Hippocampal formation (tissue), 2 donors: Measurements from ENCODE around the gene MYORG.
"Not testable (repeated sequence)": the region's sequence is repeated elsewhere in the genome, so short reads cannot be mapped to it uniquely, and the experiment has no call there.

Source experiments
- DNase-seq, 2 donors: peaks; one replicate each; lab custom pipeline; 2025; lab: John Stamatoyannopoulos, UW

Gene MYORG

DNA sequence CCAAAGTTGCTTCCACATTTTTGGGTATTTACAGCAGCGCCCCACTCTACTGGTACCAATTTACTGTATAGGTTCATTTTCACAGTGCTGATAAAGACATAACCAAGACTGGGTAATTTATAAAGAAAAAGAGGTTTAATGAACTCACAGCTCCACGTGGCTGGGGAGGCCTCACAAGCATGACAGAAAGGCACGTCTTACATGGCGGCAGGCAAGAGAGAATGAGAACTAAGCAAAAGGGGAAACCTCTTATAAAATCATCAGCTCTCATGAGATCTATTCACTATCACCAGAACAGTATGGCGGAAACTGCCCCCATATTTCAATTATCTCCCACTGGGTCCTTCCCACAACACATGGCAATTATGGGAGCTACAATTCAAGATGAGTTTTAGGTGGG is 7.9 kb downstream of the MYORG start:
- not testable (repeated sequence) for DNase-seq

DNA sequence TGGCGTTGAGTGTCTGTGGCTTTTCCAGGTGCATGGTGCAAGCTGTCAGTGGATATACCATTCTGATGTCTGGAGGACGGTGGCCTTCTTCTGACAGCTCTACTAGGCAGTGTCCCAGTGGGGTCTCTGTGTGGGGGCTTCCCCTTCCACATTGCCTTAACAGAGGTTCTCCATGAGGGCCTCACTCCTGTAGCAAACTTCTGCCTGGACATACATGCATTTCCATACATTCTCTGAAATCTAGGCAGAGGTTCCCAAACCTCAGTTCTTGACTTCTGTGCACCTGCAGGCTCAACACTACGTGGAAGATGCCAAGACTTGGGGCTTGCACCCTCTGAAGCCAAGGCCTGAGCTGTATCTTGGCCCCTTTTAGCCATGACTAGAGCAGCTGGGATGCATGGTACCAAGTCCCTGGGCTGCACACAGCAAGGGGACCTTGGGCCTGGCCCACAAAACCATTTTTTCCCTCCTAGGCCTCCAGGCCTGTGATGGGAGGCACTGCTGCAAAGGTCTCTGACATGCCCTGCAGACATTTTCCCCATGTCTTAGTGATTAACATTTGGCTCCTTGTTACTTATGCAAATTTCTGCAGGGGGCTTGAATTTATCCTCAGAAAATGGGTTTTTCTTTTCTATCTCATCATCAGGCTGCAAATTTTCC is 8.8 kb downstream of the MYORG start:
- DNase-seq, result not testable (repeated sequence)

DNA sequence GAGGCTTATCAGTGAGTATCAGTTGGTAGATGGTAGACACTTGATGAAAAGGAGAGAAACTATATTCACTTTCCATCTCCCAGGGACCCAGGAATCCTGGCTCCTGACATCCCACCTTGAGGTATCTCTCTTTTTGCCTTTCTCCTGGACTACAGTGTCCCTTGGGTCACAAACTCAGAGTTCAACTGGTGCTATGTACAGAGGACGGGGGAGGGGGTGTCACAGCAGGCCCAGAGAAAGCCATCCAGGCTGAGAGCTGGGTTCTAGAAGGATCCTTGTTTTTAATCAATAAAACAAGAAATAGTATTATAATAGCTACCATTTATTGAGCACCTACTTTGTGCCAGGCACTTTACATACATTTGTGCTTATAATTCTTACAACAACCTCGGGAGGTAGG is 10.3 kb downstream of the MYORG start:
- DNase-seq, result no peak

DNA sequence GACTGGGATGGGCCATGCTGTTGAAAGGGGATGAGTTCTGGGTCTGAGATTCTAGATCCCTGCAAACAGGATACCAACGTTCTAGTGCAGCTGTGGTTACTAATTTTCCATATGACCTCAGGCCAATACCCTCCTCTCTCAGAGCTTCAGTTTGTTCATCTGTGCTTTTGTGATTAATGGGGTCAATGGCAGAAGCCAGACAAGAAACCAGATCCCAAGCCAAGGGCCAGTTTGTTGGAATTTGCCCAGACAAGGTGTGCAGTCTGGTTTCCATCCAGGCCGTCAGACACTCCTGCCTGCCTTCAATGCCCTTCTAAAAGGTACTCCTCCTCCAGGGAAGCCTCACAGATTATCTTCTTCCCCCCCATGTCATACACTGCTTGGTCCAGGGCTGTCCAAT is 11.4 kb downstream of the MYORG start:
- no peak for DNase-seq

DNA sequence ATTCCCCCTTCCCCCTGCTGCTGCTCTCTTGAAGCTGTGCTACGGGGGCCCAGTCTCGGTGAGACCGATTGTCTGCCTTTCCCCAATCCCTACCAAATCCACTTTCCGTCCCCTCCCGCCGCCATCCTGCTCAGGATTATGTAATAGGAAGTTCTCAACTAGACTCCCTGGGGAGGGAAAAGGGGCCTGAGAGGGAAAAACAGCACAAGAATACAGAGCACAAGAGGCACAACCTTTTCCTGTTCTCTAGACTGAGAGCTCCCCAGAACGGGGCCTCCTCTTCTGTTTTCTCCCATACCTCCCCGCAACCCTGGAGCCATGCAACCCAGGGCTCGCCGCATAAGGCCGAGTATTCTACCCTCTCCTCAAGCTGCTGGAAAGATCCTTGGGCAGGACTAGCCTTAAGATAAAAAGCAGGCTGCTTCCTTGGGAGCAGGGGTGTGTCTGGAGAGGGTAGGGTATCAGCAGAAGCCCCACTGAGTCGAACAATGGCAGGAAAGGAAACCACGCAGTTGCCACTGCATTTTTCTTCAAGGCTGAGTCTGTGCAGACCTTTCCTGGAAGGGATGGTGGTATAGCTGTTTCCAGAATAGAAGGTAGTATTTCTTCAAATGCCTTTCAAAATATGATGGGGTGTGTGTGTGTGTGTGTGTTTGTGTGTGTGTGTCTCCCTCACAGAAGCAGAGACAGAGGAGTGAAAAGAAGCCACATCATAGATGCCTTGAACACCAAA is 12.9 kb downstream of the MYORG start:
- DNase-seq, result no peak

DNA sequence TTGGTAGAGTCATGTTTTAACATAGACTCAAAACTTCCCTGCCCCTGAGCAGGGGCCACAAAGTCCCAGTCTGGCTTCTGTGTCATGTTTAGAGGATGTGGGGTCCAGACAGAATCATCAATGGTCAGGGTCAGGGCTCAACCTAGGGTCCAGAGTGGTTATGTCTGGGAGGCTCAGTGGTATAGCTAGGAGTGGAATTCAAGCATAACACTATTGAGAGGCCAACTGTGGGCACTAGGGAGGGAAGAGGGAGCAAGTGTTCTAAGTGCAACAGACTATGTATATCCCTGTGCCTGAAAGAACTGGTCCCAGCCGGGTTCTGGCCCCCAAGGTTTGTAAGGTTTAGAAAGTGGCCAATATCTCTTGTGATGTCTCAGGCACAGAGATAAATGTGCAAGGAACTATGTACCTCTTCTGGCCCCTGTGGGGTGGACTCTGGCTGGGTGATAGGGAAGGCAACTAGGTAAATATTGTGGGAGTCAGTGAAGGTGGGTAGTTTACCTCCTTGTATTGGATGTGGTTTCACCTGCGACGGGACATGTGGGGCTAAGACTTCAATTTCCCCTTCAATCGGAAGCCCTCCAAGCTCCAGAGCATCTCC is 14.0 kb downstream of the MYORG start:
- no peak for DNase-seq

DNA sequence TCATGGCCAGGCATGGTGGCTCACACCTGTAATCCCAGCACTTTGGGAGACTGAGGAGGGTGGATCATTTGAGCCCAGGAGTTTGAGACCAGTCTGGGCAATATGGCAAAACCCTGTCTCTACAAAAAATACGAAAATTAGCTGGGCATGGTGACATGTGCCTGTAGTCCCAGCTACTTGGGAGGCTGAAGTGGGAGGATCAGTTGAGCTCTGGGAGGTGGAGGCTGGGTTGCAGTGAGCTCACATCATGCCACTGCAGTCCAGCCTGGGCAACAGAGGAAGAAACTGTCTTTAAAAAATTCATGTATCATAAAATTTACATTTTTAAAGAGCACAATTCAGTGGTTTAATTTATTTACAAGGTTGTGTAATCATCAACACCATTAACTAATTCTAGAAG is 23.7 kb downstream of the MYORG start:
- not testable (repeated sequence) for DNase-seq

DNA sequence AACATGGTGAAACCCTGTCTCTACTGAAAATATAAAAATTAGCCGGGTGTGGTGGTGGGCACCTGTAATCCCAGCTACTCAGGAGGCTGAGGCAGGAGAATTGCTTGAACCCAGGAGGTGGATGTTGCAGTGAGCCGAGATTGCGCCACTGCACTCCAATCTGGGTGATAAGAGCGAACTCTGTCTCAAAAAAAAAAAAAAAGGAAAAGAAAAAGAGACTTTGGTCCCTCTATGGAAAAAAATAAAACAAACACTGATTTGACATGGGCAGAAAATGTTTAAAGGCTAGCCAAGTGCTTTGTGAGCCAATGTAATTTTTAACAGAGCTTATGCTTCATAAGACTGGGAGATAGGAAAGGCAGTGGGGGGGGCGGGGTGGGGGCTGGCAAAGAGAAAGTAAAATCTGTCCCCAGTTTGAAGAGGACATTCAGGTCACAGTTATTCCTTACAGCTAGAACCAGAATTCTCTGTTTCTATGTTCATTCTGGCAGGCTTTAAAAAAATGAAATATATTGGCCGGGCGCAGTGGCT is 24.5 kb downstream of the MYORG start:
- not testable (repeated sequence) for DNase-seq

DNA sequence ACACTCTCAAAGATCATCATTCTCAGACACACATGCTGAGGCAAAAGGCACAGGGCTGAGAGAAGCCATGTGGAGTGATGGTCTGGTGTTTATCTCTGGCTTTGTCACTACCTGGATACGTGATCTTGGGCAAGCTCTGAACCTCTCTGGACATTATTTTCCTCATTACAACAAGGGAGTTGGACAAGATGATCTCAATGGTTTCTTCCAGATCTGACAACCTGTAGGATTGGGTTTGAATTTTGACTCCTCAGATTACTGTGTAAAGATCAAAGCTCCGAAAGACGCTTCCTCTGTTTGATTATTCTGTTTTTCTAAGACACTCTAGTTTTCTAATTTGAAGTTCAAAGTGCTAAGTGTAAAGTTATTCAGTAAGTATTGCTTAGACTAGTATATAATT is 27.4 kb downstream of the MYORG start:
- DNase-seq, result no peak

DNA sequence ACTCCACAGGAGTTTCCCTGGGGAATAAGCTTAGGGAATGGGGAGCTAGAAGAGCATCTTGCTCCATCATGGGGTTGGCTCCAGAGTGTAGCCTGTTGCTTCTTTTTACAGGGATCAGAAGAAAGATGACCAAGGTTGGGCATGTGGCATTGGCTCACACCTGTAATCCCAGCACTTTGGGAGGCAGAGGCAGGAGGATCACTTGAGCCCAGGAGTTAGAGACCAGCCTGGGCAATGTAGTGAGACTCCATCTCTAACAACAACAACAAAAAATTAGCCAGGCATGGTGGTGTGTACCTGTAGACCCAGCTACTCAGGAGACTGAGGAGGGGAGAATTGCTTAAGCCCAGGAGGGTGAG is 28.9 kb downstream of the MYORG start:
- DNase-seq, result no peak

DNA sequence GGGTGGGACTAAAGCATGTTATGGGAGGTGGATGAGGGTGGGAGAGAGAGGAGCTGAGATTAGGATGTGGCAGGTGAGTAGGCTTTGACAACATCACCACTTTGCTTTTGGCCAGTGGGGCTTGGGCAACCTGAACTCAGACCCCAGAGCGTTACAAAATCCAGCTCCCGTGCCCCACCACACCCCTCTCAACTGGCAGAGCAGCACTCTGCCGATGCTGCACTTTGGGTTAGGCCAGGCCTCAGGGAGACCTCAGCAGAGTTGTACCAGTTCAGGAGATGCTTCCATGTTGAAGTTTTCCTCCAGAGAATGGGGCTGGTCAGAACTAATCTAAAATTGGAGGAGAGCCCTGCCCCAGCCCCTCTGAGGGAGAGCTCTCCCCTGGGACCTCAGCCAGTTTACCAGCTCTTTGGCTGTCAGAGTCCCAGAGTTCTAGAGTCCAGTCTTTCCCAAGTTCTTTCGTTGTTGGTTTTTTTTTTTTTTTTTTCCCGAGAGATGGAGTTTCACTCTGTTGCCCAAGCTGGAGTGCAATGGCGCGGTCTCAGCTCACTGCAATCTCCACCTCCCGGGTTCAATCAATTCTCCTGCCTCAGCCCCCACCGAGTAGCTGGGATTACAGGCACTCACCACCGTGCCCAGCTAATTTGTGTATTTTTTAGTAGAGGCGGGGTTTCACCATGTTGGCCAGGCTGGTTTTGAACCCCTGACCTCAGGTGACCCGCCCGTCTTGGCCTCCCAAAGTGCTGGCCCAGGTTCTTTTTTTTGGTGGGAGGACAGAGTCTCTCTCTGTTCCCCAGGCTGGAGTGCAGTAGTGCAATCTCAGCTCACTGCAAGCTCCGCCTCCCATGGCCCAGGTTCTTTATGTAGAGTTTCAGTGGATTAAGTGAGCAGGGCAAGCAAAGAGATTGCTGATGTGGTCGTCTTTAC is 29.6 kb downstream of the MYORG start:
- DNase-seq, result no peak

DNA sequence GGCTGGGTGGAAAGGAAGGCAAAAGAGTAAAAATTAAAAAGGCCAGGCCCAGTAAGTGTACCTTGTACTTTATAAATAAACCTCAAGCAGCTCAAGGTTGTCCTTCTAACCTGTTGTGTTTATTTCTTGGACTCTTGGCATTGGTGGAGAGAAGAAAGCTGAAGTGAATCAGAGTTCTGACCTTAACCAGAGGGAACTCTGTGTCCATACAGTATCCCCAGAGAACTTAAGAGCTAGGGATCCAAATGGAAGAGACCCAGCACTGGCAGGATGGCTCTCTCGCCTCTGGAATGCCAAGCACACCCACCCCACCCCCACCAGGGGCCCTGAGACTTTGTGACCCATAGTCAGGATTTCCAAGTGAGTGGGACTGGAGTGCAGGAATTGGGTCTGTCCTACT is 33.1 kb downstream of the MYORG start:
- DNase-seq, result no peak

DNA sequence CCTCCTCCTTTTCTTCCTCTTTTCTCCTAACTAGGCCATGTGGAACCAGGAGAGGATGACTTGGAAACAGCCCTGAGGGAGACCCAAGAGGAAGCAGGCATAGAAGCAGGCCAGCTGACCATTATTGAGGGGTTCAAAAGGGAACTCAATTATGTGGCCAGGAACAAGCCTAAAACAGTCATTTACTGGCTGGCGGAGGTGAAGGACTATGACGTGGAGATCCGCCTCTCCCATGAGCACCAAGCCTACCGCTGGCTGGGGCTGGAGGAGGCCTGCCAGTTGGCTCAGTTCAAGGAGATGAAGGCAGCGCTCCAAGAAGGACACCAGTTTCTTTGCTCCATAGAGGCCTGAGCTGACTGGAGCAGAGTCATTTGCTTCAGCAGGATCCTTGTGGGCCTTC is 33.6 kb downstream of the MYORG start:
- peak; percentile 46 to 65 for DNase-seq

DNA sequence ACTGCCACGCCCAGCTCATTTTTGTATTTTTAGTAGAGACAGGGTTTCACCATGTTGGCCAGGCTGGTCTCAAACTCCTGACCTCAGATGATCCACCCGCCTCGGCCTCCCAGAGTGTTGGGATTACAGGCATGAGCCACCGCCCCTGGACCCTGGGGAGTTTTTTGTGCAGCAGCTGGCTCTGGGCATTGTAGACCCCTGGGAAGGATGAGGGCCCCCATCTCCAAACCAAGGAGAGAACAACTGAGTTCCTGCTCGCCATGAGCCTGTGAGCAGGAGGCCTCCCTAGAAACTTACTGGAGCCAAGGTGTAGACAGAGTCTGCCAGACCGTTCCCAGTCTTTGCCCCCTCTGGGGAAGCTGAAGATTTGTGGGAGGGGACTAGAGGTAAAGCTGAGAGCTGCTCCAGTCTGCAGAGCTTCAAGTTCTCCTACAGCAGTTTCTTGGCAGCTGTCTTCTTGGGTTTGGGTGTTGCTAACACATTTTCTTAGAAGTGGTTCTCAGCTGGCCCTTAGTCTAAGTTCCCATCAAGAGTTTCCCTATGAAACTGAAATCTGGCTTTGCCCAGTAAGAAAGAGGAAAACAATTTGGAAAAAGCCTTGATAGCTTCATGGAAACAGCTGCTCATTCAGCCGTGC is 34.9 kb downstream of the MYORG start:
- no peak for DNase-seq

DNA sequence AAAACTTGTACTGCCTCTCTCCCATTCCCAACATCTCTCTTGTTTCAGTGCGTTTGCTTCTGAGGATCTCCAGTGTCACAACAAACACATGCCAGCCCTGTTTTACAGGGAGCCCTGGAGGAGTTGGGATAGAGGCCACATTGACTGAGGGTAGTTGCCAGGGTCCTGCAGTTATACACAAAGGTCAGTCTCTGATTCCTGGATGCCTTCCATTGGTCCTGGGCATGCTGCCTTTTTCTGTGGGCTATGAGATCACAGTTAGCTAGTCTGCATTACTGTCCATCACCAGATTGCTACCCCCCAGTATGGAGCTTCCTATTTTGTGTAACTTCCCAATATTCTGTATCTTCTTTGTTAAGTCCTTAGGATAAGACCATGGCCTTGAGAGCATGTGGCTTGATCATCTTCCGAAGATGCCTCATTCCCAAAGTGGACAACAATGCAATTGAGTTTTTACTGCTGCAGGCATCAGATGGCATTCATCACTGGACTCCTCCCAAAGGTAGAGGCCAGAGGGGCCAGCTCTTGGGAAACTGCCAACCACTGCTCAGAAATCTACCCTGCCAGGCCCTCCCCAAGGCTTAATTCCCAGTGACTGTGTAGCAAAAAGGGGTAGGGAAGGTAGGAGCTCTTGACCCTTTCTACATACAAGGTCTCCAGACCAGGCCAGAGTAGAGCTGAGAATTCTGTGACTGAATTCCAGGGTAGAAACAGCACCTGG is 37.9 kb downstream of the MYORG start:
- peak; percentile 46 for DNase-seq

DNA sequence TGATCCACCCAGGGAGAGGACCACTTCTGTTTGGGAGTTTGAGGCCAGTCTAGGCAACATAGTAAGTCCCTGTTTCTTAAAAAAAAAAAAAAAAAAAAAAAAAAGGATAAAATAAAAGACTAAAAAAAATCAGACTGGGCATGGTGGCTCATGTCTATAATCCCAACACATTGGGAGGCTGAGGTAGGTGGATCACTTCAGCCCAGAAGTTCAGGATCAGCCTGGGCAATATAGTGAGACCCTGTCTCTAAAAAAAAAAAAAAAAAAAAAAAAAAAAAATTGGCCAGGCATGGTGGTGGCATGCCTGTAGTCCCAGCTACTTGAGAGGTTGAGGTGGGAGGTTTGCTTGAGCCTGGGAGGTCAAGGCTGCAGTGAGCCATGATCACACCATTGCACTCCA is 38.6 kb downstream of the MYORG start:
- DNase-seq, result not testable (repeated sequence)

DNA sequence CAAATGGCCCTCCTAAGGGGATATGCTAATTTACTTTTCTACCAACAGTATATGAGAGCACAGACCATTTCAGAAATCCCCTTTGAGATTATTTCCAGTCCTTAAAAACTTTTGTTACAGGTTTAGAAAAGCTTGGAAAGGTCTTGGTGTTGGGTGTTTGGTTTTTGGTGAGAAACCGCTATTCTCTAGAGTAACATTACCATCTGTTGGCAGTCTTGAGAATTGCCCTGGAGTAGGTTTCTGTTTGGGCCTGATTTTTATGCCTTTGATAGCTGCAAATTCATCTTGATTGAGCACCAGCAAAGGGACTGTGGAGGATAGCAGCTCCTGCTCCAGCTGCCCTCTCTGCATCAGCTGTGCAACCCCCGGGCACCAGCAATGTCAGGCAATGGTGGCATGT is 39.3 kb downstream of the MYORG start:
- DNase-seq, result no peak

DNA sequence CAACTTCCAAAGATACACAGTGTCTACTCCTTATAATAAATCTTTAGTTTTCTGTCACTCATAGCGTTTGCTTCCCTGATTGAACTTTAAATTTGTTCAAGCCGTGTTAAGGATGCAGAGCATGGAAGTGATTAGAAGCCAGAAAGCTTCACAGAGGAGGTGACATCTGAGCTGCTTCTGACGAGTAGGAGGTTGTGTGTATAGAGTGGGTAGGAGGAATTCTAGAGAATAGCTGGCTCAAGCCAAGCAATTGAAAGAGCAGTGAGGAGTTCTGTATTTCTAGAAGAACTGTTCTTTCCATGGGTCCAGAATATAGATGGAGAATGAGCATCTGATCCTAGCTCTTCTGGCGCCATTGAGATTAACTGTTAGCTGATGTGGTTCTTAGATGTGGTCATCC is 41.3 kb downstream of the MYORG start:
- DNase-seq, result no peak

DNA sequence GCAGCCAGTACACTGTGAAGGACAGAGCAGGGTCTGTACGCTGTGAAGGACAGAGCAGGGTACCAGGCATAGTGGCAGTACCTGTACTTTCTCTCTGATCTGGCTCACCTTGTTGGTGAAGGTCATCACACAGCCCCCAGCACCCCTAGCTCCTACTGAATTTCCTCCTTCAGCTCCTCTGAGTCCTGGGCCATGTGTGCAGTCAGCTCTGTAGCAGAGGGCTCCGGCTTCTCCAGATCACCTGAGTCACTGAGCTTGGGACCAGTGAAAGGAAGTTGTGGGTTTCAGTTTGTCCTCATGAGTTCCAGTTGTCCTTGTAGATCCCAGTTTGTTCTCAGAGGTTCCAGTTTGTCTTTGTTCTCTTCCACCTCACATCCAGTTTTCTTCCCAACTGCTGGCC is 41.8 kb downstream of the MYORG start:
- no peak for DNase-seq

DNA sequence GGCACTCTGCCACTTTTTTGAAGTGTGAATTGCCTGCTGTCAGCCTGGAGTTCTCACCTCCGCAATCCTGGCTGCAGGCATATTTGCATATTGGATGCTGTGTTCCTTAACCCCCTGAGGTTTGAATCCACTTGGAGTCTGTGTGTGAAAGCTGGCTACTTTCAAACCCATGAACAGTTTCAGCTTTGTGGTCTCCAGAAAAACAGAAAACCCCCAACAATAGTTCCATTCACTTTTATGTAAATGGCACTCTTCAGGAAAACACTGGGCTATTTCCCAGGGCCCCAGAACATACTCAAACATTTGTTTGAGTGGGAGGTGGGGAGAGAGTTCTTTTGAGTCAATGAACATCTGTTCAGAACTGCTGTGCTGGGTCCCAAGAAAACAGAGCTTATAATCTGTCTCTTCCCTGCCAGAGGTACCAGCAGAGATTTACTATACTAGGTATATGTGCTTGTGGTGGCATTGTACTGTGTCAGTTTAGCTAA is 42.3 kb downstream of the MYORG start:
- DNase-seq, result peak; percentile 77 to 98

DNA sequence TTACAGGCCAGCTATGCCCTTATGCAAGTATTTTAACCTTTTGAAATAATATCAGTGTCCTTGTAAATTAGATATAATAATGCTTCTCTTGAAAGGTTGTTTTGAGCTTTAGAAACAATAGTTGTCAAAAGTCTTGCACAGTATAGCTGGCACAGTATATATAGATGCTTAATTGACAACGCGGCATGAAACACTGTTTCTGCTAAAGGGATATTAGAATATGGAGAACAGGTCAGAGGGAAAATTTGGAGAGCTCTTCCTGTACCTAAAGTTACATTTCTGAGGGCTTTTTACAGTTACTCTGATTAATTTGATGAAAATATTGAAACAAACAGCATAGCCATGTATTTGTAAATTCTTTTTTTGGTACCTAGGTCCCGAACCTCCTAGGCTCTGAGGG is 42.9 kb downstream of the MYORG start:
- DNase-seq, result no peak
